GM18505 (cell line): ENCODE data around the gene ST8SIA6.
A peak's percentile ranks its signal among the peaks of the same experiment; 100 is the strongest.
"Not testable (repeated sequence)": the region's sequence is repeated elsewhere in the genome, so short reads cannot be mapped to it uniquely, and the experiment has no call there.

Source experiments
- ATAC-seq: cut with Tn5 transposase; IDR thresholded peaks from one replicate; pipeline ENCODE4 v1.9.1; 2021; ENCODE audit not compliant: unreplicated experiment
- POLR2A ChIP-seq: IDR thresholded peaks from 4 replicates; pipeline ENCODE4 v1.6.1; 2011; ENCODE audit warnings: borderline replicate concordance; ENCODE audit not compliant: insufficient read depth, insufficient read length; ENCODE audit errors: extremely low read depth

ST8SIA6 gene

DNA sequence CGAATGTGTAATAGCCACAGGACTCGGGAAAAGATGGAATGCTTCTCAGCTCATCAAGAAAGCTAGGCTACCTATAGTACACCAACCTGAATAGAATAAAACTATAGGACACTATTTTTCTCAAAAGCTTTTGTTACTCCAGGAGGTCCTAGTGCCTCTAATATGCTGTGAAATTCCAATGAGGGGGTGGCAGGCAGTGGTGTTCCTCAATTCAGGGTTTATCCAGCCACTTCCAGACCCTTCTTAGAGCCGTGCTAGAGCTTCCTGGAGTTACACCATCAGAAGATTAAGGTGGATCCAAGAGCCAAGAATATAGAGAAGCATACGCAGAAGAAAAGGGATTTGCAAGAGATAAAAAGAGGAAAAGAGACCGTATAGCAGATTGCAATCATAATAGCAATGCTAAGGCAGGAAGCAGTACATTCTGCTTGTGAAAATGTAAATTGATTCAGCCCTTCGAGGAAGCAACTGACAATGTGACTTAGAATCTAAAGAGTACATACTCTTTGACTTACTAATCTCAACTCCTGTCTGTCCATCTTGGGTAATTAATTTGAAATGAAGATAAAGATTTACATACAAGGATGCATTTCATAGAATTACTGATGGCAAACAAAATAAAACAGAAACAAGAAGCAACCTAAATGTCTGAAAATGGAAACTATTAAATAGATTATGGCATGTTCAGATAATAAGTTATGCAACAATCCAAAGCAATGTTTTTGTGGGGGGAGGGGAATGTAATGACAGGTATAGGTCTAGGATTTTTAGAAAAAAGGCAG lies 2.1 kb downstream of the ST8SIA6 start:
- TF ChIP-seq POLR2A = no peak

DNA sequence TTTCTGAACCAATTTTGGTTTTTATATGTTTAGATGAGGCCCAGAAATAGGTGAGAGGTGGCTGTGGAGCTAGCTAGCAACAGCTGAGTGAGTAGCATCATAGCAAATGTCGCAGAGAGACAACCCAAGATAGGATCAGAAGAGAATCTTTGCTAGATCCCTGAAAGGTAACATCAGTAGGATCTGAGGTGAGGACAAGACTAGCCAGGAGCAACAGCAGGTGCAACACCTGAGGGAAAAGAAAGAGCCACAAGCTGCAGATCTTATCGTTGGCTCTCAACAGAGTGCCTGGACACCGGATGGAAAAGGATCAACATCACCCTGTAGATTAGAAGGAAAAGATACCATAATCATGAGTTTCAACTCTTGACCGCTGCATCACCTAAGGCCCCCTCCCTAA lies 4.4 kb downstream of the ST8SIA6 start:
- ATAC-seq = no peak
- no peak for TF ChIP-seq POLR2A

More for the DNA sequence above, 2.1 kb downstream of the ST8SIA6 start:
- no peak for ATAC-seq

DNA sequence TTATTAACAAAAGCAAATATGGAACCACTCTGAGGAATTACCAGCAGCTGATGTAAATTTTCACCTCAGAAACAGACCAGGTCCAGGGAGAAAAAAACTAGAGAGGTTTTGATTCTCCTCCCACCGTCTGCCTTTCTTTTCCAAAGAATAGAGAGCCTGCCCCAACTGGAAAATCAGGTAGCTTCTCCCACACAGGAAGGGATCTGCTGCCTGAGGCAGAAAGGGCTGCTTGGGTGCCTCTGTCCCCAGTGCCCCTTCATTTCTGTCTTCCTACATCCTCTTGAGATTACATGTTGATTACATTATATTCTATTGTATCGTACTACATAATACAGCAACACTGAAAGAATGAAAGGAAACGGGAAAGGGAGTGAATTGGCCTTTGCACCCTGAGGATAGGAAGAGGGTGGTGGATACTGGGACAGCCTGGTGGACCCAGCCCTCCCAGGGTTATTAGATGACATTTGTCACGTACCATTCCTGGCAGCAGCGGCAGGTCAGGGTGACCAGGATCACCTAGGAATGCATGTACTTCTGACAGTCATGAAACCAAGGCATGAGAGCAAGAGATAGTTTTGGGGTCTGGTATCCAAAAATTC lies 8.9 kb downstream of the ST8SIA6 start:
- no peak for TF ChIP-seq POLR2A
- ATAC-seq = no peak

DNA sequence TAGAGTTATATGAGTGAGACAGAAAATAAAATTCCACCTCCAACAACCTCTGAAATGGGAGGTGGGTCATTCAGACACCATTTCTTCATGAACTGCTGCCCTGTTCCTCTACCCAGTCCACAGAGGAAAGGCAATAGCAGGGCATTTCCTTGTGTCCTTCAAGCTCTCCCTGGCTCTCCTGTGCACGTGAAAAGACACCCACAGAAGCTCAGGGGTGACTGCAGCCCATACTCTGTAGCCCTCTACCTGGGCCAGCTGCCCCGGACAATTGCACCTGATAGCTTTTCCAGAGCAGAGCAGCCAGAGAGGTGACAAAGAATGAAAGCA lies 10.0 kb downstream of the ST8SIA6 start:
- no peak for TF ChIP-seq POLR2A
- no peak for ATAC-seq

DNA sequence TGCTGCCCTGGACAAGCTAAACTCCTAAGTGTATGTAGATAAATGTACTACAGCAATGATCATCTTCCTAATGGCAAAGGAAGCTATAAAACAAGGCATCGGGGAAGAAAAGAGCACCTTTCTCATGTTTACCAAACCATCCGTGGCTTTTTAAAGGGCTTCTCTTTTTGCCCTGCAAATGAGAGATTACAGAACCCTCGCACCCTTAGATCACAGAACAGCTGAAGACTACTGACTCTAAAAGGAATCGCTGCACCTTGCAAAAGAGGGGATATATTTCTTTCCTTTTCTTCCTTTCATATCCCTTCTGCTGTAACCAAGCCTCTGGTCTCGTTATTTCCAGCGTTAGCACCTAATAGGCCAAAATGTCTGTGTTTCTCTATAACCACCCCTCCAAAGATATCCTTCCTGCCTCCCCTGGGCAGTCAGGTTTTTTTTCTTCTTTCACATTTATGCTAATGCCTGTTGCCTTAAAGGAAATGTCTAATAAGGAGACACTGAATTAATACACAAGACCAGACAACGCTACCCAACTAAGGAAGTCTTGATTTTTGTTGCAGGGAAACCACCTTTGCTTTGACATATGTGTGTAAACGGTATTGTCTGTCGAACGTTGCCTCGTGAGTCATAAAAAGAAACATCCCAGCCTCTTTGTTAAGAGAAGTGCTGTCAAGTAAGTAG lies 10.5 kb downstream of the ST8SIA6 start:
- peak; percentile 96 for ATAC-seq

DNA sequence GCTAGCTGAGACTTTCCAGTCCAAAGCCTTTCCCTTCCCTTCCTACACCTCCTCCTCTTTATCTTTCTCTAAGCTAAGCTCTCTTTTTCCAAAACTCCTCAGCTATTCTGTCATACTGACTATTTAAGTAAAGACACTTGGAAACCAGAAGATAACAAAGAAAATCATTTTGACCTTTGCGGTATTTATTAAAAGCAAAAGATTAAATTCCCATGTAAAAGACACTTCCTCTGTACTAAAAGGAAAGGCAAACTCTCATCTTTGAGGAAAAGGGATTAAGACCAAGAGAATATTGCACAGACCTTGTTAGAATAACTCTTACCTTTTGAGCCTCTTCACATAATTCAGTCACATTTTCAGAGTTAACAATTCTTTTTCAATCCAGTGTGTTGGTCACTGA lies 15.8 kb downstream of the ST8SIA6 start:
- TF ChIP-seq POLR2A = no peak
- no peak for ATAC-seq

More for the DNA sequence above, 10.5 kb downstream of the ST8SIA6 start:
- no peak for TF ChIP-seq POLR2A

DNA sequence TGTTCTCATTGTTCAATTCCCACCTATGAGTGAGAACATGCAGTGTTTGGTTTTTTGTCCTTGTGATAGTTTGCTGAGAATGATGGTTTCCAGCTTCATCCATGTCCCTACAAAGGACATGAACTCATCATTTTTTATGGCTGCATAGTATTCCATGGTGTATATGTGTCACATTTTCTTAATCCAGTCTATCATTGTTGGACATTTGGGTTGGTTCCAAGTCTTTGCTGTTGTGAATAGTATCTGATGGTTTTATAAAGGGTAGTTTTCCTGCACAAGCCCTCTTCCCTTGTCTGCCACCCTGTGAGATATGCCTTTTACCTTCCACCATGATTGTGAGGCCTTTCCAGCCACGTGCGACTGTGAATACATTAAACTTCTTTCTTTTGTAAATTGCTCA lies 17.8 kb downstream of the ST8SIA6 start:
- not testable (repeated sequence) for ATAC-seq

DNA sequence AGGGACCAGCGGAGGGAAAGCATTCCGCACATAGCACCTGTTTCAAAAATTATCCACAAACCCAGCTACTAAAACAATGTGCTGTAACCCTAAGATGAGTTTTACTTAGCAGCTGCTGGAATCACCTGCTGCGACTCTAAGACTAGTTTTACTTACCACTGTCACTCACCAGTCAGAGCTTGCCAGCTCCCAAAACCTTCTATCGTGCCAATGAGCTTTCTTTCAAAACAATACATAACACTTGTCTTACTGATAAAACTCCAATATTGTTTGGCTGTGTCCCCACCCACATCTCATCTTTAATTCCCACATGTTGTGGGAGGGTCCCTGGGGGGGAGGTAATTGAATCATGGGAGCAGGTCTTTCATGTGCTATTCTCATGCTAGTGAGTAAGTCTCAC lies 18.4 kb downstream of the ST8SIA6 start:
- no peak for TF ChIP-seq POLR2A
- no peak for ATAC-seq

DNA sequence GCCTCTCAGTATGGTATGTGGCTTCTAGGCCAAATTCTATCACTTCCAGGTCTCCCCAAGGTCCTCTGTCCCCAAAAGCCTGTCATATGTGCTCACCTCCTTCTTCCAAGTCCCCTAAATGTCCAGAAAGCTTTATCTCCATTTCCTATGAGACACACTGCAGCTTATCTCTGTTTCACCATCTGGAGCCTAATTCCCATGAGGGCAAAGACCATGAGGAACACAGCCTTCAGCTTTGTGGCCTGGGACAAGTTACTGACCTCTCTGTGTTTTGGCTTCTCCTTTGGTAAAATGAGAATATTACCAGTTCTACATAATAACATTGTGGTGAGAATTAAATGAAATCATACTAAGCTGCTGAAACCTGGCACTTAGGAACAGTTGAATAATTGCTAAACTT lies 19.2 kb downstream of the ST8SIA6 start:
- TF ChIP-seq POLR2A = no peak
- no peak for ATAC-seq

DNA sequence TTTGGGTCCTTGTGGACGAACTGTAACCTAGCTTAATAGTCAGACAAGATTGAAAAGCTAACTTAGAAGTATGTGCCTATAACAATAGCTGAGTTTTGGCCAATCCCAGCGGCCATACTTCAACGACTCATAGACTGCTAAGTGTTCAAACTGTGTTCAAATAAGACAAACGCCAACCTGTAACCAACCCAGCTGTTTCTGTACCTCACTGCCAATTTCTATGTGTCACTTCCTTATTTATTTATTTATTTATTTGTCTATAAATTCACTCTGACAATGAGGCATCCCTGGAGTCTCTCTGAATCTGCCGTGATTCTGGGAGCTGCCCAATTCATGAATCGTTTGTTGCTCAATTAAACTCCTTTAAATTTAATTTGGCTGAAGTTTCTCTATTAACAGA lies 21.7 kb downstream of the ST8SIA6 start:
- no peak for ATAC-seq

DNA sequence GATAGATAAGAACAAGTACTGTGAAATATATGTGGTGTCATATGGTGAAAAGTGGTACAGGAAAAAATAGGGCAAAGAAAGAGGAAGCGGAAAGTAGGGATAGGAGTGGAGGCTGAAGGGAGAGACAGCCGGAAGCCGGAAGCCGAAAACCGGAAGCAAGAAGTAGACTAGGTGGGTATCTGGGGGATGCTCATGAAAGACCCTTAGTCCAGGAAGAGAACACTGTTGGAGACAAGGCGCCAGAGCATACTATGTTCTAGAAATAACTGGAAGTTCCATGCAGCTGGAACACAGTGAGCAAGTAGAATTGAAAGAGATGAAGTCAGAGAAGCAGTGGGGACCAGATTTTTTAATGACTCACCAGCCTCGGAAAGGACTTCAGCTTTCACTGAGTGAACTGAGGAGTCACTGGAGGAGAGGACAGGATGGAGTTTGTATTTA lies 22.5 kb downstream of the ST8SIA6 start:
- TF ChIP-seq POLR2A = no peak
- ATAC-seq = no peak

More for the DNA sequence above, 21.7 kb downstream of the ST8SIA6 start:
- no peak for TF ChIP-seq POLR2A

DNA sequence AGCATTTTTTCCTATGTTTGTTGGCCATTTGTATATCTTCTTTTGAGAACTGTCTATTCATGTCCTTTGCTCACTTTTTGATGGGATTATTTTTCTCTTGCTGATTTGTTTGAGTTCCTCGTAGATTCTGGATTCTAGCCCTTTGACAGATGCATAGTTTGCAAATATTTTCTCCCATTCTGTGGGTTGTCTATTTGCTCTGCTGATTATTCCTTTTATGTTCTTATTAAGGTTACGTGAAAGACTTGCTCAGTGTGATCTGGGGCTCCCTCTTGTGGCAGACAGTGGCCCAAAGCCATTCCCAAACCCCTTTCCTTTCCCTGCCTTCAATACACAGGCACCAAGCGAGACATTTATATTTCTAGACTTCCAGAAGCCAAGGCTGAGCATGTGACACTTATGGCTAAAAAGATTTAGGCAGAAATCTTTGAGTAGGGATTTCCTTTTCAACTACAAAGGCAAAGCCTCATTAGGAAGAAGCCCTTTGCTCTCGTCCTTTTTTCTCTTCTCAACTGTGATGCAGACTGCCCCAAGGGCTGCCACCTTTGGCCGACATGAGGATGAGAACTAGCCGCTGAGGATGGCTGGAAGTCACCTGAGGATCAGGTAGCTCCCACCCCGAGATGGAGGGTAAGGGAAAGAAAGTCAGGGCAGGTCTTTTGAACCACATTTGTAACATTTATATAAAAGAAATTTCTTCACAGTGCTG lies 23.6 kb downstream of the ST8SIA6 start:
- no peak for TF ChIP-seq POLR2A
- no peak for ATAC-seq

DNA sequence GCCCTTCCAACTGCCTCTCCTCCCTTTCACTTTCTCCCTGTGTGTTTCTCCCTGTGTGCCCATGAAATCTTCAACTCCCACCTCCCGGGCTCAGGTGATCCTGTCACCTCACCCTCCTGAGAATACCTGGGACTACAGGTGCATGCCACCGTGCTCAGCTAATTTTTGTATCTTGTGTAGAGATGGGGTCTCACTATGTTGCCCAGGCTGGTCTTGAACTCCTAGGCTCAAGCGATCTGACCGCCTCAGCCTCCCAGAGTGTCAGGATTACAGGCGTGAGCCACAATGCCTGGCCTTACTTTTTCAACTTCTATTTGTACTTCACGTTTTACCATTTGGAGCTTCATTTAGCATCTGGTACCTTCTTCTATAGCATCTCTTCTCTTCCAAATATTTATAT lies 24.9 kb downstream of the ST8SIA6 start:
- ATAC-seq = no peak
- no peak for TF ChIP-seq POLR2A
